GM18505 (cell line): ENCODE measurements around the gene TNFSF15.

Experiments
- ATAC-seq: cut with Tn5 transposase; IDR thresholded peaks from one replicate; pipeline ENCODE4 v1.9.1; 2021; ENCODE audit not compliant: unreplicated experiment
- POLR2A ChIP-seq: IDR thresholded peaks from 4 replicates; pipeline ENCODE4 v1.6.1; 2011; ENCODE audit warnings: borderline replicate concordance; ENCODE audit not compliant: insufficient read depth, insufficient read length; ENCODE audit errors: extremely low read depth

Gene TNFSF15

GRCh38 chr9:114789006-114789405 is 16.8 kb downstream of the TNFSF15 start:
- no peak for ATAC-seq
- TF ChIP-seq POLR2A = no peak

- ATAC-seq = no peak
- TF ChIP-seq POLR2A = no peak
These were observed 17.9 kb downstream of the TNFSF15 start for GRCh38 chr9:114787781-114788498.

GRCh38 chr9:114787214-114787613 is 18.6 kb downstream of the TNFSF15 start:
- no peak for TF ChIP-seq POLR2A
- no peak for ATAC-seq

- TF ChIP-seq POLR2A = no peak
- ATAC-seq = no peak
These were observed 19.8 kb downstream of the TNFSF15 start for GRCh38 chr9:114785866-114786650.

- ATAC-seq = no peak
- no peak for TF ChIP-seq POLR2A
These were observed 21.0 kb downstream of the TNFSF15 start for GRCh38 chr9:114784721-114785279.

GRCh38 chr9:114782586-114782985 is 23.3 kb downstream of the TNFSF15 start:
- TF ChIP-seq POLR2A = no peak
- no peak for ATAC-seq

- no peak for TF ChIP-seq POLR2A
- no peak for ATAC-seq
These were observed 26.4 kb downstream of the TNFSF15 start for GRCh38 chr9:114779352-114779845.

- TF ChIP-seq POLR2A = no peak
- ATAC-seq = no peak
These were observed 27.8 kb downstream of the TNFSF15 start for GRCh38 chr9:114777821-114778609.

GRCh38 chr9:114776683-114777399 is 29.0 kb downstream of the TNFSF15 start:
- no peak for TF ChIP-seq POLR2A
- ATAC-seq = no peak

- ATAC-seq = no peak
These were observed 29.9 kb downstream of the TNFSF15 start for GRCh38 chr9:114775981-114776380.

GRCh38 chr9:114775121-114775520 is 30.7 kb downstream of the TNFSF15 start:
- no peak for TF ChIP-seq POLR2A
- no peak for ATAC-seq

More at GRCh38 chr9:114775981-114776380, 29.9 kb downstream of the TNFSF15 start:
- no peak for TF ChIP-seq POLR2A

- TF ChIP-seq POLR2A = no peak
- no peak for ATAC-seq
These were observed 31.3 kb downstream of the TNFSF15 start for GRCh38 chr9:114774524-114774923.
